DOHH2 (cell line): Measurements from ENCODE around the gene ADGRG6.

Experiments
- H3F3A ChIP-seq: fragments of 200-600 bp; sonication (generic), shearing (Covaris generic); 2 replicates; pipeline ENCODE4 v1.6.0; 2016; ENCODE audit warnings: antibody characterized with exemption, mild to moderate bottlenecking; ENCODE audit not compliant: control insufficient read depth, insufficient read depth
- H3K27ac ChIP-seq: fragments of 200-600 bp; sonication (generic); 2 replicates; pipeline ENCODE4 v1.5.1; 2014; ENCODE audit warnings: low read depth, mild to moderate bottlenecking, low read length, moderate library complexity
- H3K27me3 ChIP-seq: fragments of 200-600 bp; sonication (generic); 2 replicates; pipeline ENCODE4 v1.6.1; 2014; ENCODE audit warnings: mild to moderate bottlenecking, low read length, mixed read lengths; ENCODE audit not compliant: control insufficient read depth
- H3K36me3 ChIP-seq: fragments of 200-600 bp; sonication (generic); 2 replicates; pipeline ENCODE4 v1.6.1; 2014; ENCODE audit warnings: mild to moderate bottlenecking, low read length, moderate library complexity, mixed read lengths; ENCODE audit not compliant: control insufficient read depth
- H3K4me1 ChIP-seq: fragments of 200-600 bp; sonication (generic); 2 replicates; pipeline ENCODE4 v1.6.1; 2014; ENCODE audit warnings: mild to moderate bottlenecking, low read length, mixed read lengths; ENCODE audit not compliant: control insufficient read depth
- H3K4me2 ChIP-seq: fragments of 200-600 bp; sonication (generic); 2 replicates; pipeline ENCODE4 v1.6.0; 2014; ENCODE audit warnings: mild to moderate bottlenecking, low read length, moderate library complexity
- H3K4me3 ChIP-seq: fragments of 200-600 bp; sonication (generic); 2 replicates; pipeline ENCODE4 v1.5.1; 2014; ENCODE audit warnings: mild to moderate bottlenecking, low read length, mixed read lengths
- H3K79me2 ChIP-seq: fragments of 200-600 bp; sonication (generic); 2 replicates; pipeline ENCODE4 v1.6.1; 2014; ENCODE audit warnings: mild to moderate bottlenecking, low read length, mixed read lengths; ENCODE audit not compliant: control insufficient read depth
- H3K9me2 ChIP-seq: fragments of 200-600 bp; sonication (generic); replicated peaks from 2 replicates; pipeline ENCODE4 v1.6.1; 2014; ENCODE audit warnings: mild to moderate bottlenecking, low read length, mixed read lengths; ENCODE audit not compliant: control insufficient read depth
- H3K9me3 ChIP-seq: fragments of 200-600 bp; sonication (generic); 2 replicates; pipeline ENCODE4 v1.6.1; 2014; ENCODE audit warnings: antibody characterized with exemption, low read length, mixed read lengths; ENCODE audit not compliant: control insufficient read depth, insufficient read depth
- H4K20me1 ChIP-seq: fragments of 200-600 bp; sonication (generic); 2 replicates; pipeline ENCODE4 v1.6.0; 2014; ENCODE audit warnings: low read depth, mild to moderate bottlenecking, antibody characterized with exemption, low read length, moderate library complexity; ENCODE audit not compliant: control insufficient read depth, insufficient read depth
- EZH2phosphoT487 ChIP-seq: fragments of 200-600 bp; sonication (generic); IDR thresholded peaks from 2 replicates; pipeline ENCODE4 v1.6.1; 2017; ENCODE audit warnings: borderline replicate concordance, mild to moderate bottlenecking, antibody characterized with exemption, low read length, moderate library complexity, mixed read lengths
- TF ChIP-seq, protein P1 (sequence below): fragments of 200-600 bp; sonication (generic); IDR thresholded peaks from one replicate; pipeline ENCODE4 v1.5.1; 2014; ENCODE audit warnings: antibody characterized with exemption, mild to moderate bottlenecking, low read depth, low read length; ENCODE audit not compliant: poor library complexity, severe bottlenecking

The ADGRG6 gene

DNA sequence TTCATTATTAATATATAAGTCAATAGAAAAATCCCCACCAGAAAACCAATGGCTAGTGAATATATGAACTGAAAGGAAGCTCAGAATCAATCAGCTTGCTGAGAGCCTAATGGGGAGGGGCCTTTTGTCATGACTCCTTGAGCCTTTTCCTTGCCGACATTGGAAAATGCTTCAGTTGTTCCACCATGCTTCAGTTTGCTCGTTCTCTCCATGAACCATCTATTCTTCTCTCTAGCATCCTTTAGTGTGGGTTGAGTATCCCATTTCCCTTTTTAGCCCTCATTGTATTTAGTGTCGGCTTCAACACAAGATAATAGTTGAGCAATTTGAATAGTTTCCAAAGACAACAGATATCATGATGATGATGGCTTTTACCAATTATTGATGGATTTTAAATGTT is 139.9 kb downstream of the ADGRG6 start:
- Histone ChIP-seq H4K20me1 (no peaks in the 10 kb centered on the region), H3K9me2 (no peaks in the 10 kb centered on the region), H3K36me3 (no peaks in the 10 kb centered on the region), H3K4me2 (no peak overlapping the region), H3K79me2 (no peaks in the 10 kb centered on the region), H3F3A (no peaks in the 10 kb centered on the region), H3K27ac (no peak overlapping the region), H3K4me3 (no peak overlapping the region), H3K4me1 (no peaks in the 10 kb centered on the region), H3K9me3 (no peaks in the 10 kb centered on the region), H3K27me3 (no peaks in the 10 kb centered on the region)
- no peak for TF ChIP-seq EZH2phosphoT487
- TF ChIP-seq, protein P1, sequence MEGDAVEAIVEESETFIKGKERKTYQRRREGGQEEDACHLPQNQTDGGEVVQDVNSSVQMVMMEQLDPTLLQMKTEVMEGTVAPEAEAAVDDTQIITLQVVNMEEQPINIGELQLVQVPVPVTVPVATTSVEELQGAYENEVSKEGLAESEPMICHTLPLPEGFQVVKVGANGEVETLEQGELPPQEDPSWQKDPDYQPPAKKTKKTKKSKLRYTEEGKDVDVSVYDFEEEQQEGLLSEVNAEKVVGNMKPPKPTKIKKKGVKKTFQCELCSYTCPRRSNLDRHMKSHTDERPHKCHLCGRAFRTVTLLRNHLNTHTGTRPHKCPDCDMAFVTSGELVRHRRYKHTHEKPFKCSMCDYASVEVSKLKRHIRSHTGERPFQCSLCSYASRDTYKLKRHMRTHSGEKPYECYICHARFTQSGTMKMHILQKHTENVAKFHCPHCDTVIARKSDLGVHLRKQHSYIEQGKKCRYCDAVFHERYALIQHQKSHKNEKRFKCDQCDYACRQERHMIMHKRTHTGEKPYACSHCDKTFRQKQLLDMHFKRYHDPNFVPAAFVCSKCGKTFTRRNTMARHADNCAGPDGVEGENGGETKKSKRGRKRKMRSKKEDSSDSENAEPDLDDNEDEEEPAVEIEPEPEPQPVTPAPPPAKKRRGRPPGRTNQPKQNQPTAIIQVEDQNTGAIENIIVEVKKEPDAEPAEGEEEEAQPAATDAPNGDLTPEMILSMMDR: no peak

DNA sequence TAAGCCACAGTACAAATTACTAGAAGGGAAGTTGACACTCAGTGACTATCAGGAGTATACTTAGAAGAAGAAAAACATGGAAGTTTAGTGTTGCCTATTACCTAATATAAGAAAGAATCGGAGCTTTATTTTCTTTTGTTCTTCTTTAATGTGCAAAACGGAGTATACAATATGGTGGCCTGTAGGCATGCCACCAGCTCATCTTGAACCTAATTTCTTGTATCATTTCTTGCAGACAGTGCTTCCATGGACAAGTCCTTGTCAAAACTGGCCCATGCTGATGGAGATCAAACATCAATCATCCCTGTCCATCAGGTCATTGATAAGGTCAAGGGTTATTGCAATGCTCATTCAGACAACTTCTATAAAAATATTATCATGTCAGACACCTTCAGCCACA is 141.3 kb downstream of the ADGRG6 start:
- TF ChIP-seq EZH2phosphoT487: no peak
- TF ChIP-seq, protein P1: no peak
- no peaks in the 10 kb centered on the region for H3K9me3 ChIP-seq
- no peak overlapping the region for H3K4me2 ChIP-seq
- H3K27ac ChIP-seq: no peak overlapping the region
- H3K79me2 ChIP-seq: no peaks in the 10 kb centered on the region
- no peaks in the 10 kb centered on the region for H3K36me3 ChIP-seq
- H3K27me3 ChIP-seq: no peaks in the 10 kb centered on the region
- H3F3A ChIP-seq: no peaks in the 10 kb centered on the region
- H4K20me1 ChIP-seq: no peaks in the 10 kb centered on the region
- H3K4me3 ChIP-seq: no peak overlapping the region
- no peaks in the 10 kb centered on the region for H3K9me2 ChIP-seq
- H3K4me1 ChIP-seq: no peaks in the 10 kb centered on the region

DNA sequence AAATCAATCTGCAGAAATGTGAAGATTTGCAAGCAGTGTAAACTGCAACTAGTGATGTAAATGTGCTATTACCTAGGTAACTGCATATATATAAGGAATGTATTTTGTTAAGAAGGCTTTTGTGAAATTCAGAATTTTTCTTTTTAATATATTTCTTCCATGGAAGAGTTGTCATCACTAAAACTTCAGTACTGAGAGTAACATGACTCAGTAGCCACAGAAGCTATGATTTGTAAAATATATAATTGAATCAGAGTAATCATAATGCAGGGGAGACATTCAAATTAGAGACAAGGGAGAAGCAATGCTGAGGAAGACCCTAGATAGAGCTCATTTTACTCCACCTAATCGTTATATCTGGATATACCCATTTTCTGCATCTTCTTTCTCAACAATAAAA is 141.7 kb downstream of the ADGRG6 start:
- TF ChIP-seq, protein P1: no peak
- TF ChIP-seq EZH2phosphoT487: no peak
- H3K27ac ChIP-seq: no peak overlapping the region
- no peaks in the 10 kb centered on the region for H3K27me3 ChIP-seq
- no peaks in the 10 kb centered on the region for H4K20me1 ChIP-seq
- no peaks in the 10 kb centered on the region for H3K9me3 ChIP-seq
- no peaks in the 10 kb centered on the region for H3F3A ChIP-seq
- no peaks in the 10 kb centered on the region for H3K36me3 ChIP-seq
- no peak overlapping the region for H3K4me2 ChIP-seq
- H3K9me2 ChIP-seq: no peaks in the 10 kb centered on the region
- no peaks in the 10 kb centered on the region for H3K4me1 ChIP-seq
- no peak overlapping the region for H3K4me3 ChIP-seq
- H3K79me2 ChIP-seq: no peaks in the 10 kb centered on the region

DNA sequence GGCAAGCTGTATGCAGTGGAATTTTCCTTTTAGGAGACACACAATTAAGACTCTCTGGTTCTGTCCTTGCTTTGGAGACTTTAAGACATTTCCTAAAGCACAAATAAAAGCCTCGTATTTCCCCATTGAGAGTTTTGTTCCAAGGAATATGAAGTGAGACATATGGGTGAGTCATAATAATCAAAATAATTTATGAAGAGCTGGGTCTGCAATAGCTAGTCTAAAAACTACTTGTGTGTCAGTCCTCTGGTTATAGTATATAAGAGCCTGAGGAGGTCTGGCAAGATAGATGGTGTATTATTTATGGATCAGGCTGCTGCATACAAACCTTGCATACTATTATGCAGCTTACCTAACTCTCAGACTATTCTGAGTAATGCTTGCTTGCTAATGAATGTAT is 142.6 kb downstream of the ADGRG6 start:
- no peak overlapping the region for H3K27ac ChIP-seq

More for the DNA sequence above, 142.6 kb downstream of the ADGRG6 start:
- Histone ChIP-seq H4K20me1 (no peaks in the 10 kb centered on the region), H3K4me3 (no peak overlapping the region), H3K27me3 (no peaks in the 10 kb centered on the region), H3K36me3 (no peaks in the 10 kb centered on the region), H3K4me2 (no peak overlapping the region), H3K79me2 (no peaks in the 10 kb centered on the region), H3K9me3 (no peaks in the 10 kb centered on the region), H3F3A (no peaks in the 10 kb centered on the region), H3K4me1 (no peaks in the 10 kb centered on the region), H3K9me2 (no peaks in the 10 kb centered on the region)
- no peak for TF ChIP-seq EZH2phosphoT487
- TF ChIP-seq, protein P1: no peak
